ENCODE results near the gene ILF3. TPM values are rescaled to one million over a fixed set of nuclear protein-coding genes. Genes with fewer than 3 reads are reported as not detected.

Gene ILF3
- polyA plus RNA-seq, 2 of the 4 experiments (the other 2 are of a cell fraction): 142 to 197 TPM

GRCh38 chr19:10717356-10718204 lies 63.4 kb downstream of the ILF3 start, which contains the start of gene DNM2:
Gene DNM2, plus strand, starts transcription at chr19:10718079. Its CDS starts 164 bp downstream, at chr19:10718243.
- ChIA-PET CTCF (interaction anchor here (0.7 to 7.6 kb wide), 35 partner anchors 8 to 338 kb away, joined by 3 to 90 read pairs (median 4); partner anchors contain the start of genes QTRT1, TMED1 and TYK2), POLR2A (interaction anchor here (0.5 to 2.1 kb wide), 8 partner anchors 10 to 119 kb away, joined by 3 to 23 read pairs (median 4); partner anchors contain the start of genes QTRT1 and TMED1)
- Histone ChIP-seq H3K27ac (peak within 1 kb of the TSS; percentile 94 to 98), H3K4me3 (peak within 1 kb of the TSS; percentile 95), H3K4me2 (peak within 1 kb of the TSS; percentile 96), H3K9me3 (no peaks in the 10 kb centered on the region), H3K4me1 (peaks cover 11% of the 10 kb centered on the region; the same call in 2 of the 3 replicates)
- WGBS (ENCODE audit: missing lambda C conversion rate): 0% methylated on average over 20 of the region's 57 CpGs
- ATAC-seq: peak; percentile 94 to 96
- 0 out of 3 replicates have a peak, but pooled peaks have one; percentile 42 for TF ChIP-seq BCL3 (IDR thresholded peaks at IDR 0.05)
- peak; percentile 61 for TF ChIP-seq POLR2A (IDR thresholded peaks at IDR 0.05; ENCODE audit: low read length)
- peak; percentile 83 for TF ChIP-seq BHLHE40 (IDR thresholded peaks at IDR 0.05; ENCODE audit: low read depth, low read length)
- no peak for TF ChIP-seq RNF2 (IDR thresholded peaks at IDR 0.05; ENCODE audit: borderline replicate concordance, low read depth)
- TF ChIP-seq RAD21 (conservative IDR thresholded peaks at IDR 0.05 in 1 of 2, IDR thresholded peaks at IDR 0.05 in 1 of 2): peak; percentile 75 to 77
- no peak for TF ChIP-seq HOXB5 (CRISPR knock-in tag; IDR thresholded peaks at IDR 0.05)
- no peak; the same call in 1 of the 2 replicates for TF ChIP-seq RFX5 (IDR thresholded peaks at IDR 0.05)
- peak in 1 of 2 experiments; percentile 53; a peak in 1 of 5 replicates for TF ChIP-seq JUN (IDR thresholded peaks at IDR 0.05)
- no peak for TF ChIP-seq NPAS2 (CRISPR knock-in tag; IDR thresholded peaks at IDR 0.05; ENCODE audit: borderline replicate concordance)
- TF ChIP-seq CHD4 (IDR thresholded peaks at IDR 0.05; ENCODE audit: borderline replicate concordance): no peak
- peak; percentile 55 for TF ChIP-seq CHD2 (IDR thresholded peaks at IDR 0.05; ENCODE audit: low read length, partially characterized antibody)
- TF ChIP-seq ZNF302 (CRISPR knock-in tag; IDR thresholded peaks at IDR 0.05): no peak
- TF ChIP-seq HES2 (IDR thresholded peaks at IDR 0.05): no peak
- TF ChIP-seq SMC3 (IDR thresholded peaks at IDR 0.05): peak; percentile 75
- peak; percentile 26; the same call in 1 of the 2 replicates for TF ChIP-seq MAX (IDR thresholded peaks at IDR 0.05)
- no peak for TF ChIP-seq KDM1A (IDR thresholded peaks at IDR 0.05; ENCODE audit: low read depth)
- TF ChIP-seq CTCF (IDR thresholded peaks at IDR 0.05): peak; percentile 76
- no peak for TF ChIP-seq PHF8 (IDR thresholded peaks at IDR 0.05; ENCODE audit: borderline replicate concordance, low read depth)
- TF ChIP-seq PBX3 (IDR thresholded peaks at IDR 0.05): peak; percentile 99
- TF ChIP-seq CEBPB (IDR thresholded peaks at IDR 0.05): peak in 1 of 2 experiments; percentile 58; a peak in 2 of 4 replicates
- TF ChIP-seq MYC (IDR thresholded peaks at IDR 0.05; ENCODE audit: borderline replicate concordance, low read length): no peak
- TF ChIP-seq JUNB (IDR thresholded peaks at IDR 0.05): no peak
- no peak for TF ChIP-seq USF2 (IDR thresholded peaks at IDR 0.05)
- FAIRE-seq: peak; percentile 76
- DNase-seq (ENCODE audit: low read depth in 1 of 2, low spot score in 1 of 2): peak; percentile 95 to 100
